ENCODE results near the gene GRID1.

DNA sequence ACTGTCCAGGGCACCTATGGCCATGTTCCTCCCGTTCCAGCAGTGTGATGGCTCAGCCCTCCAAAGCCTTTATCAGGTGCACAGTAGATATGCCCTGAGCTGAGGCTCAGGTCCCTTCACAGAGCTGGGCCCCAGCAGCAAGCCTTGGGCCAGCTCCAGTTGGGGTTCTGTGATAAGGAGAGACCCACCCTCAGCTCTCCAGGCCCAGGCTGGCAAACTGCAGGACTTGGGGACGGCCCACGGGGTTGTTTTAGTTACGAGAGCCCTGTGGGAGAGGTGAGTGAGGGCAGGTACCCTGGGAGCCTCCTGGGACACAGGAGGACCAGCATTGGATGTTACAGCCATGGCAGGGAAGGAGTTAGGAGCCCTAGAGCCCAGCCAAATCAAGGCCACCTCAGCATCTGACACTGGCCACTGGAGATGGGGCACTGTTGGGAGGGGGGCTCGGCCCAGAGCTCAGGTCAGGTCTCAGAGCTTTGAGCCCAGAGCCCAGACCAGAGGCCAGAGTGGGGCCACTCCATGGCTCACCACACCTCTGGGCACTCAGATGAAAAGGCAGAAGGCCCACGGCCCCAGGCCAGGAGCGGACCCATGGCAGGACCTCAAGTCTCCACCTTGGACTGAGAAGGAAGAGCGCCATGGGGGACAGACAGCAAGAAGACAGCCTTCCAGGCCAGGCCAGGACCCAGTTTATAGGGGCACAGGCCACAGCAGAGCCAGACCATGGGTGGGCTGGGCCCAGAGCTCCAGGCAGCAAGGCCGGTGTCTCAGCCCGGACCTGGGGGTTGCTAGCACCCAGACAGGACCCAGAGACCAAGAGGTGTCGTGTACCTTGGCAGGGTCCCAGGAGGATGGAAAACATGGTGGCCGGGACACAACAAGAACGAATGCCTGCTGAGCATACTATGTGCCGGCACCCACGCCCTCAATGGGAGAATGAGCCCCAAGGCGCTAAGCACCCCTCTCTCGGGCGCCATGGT lies 12.8 kb downstream of the GRID1 start:
- TF ChIP-seq EZH2 (IDR thresholded peaks at IDR 0.05), result no peak
- no peak for TF ChIP-seq POLR2AphosphoS5 (IDR thresholded peaks at IDR 0.05; ENCODE audit: borderline replicate concordance, low read depth, low read length)
- TF ChIP-seq FOXP2 (optimal IDR thresholded peaks at IDR 0.05; ENCODE audit: control extremely low read depth, extremely low read length, insufficient read depth), result no peak
